ENCODE measurements around the gene MEF2D.

The MEF2D gene

GRCh38 chr1:156499842-156500542 lies 583 bp downstream of the MEF2D start:
- DNase-seq (ENCODE audit: low spot score), result peak; percentile 67

GRCh38 chr1:156499194-156499841 lies 1.3 kb downstream of the MEF2D start:
- no peak for DNase-seq (ENCODE audit: low spot score)

- DNase-seq (ENCODE audit: low spot score), result no peak
These were observed 2.0 kb downstream of the MEF2D start for GRCh38 chr1:156498432-156499193.

- DNase-seq (ENCODE audit: low spot score), result no peak
These were observed 2.7 kb downstream of the MEF2D start for GRCh38 chr1:156497743-156498431.

GRCh38 chr1:156497078-156497742 lies 3.4 kb downstream of the MEF2D start:
- no peak for DNase-seq (ENCODE audit: low spot score)

GRCh38 chr1:156496211-156496761 lies 4.3 kb downstream of the MEF2D start:
- peak; percentile 60 for DNase-seq (ENCODE audit: low spot score)

- DNase-seq (ENCODE audit: low spot score), result no peak
These were observed 5.0 kb downstream of the MEF2D start for GRCh38 chr1:156495401-156496140.

- no peak for DNase-seq (ENCODE audit: low spot score)
These were observed 6.2 kb downstream of the MEF2D start for GRCh38 chr1:156494309-156494895.

GRCh38 chr1:156493742-156494141 lies 6.8 kb downstream of the MEF2D start:
- DNase-seq (ENCODE audit: low spot score), result no peak

- peak; percentile 80 for DNase-seq (ENCODE audit: low spot score)
These were observed 7.4 kb downstream of the MEF2D start for GRCh38 chr1:156493154-156493631.

- DNase-seq (ENCODE audit: low spot score), result no peak
These were observed 7.9 kb downstream of the MEF2D start for GRCh38 chr1:156492591-156493080.

- DNase-seq (ENCODE audit: low spot score), result no peak
These were observed 8.5 kb downstream of the MEF2D start for GRCh38 chr1:156492013-156492590.

GRCh38 chr1:156491151-156491949 lies 9.2 kb downstream of the MEF2D start:
- no peak for DNase-seq (ENCODE audit: low spot score)

GRCh38 chr1:156490401-156491032 lies 10.1 kb downstream of the MEF2D start:
- peak; percentile 62 for DNase-seq (ENCODE audit: low spot score)

- DNase-seq (ENCODE audit: low spot score), result no peak
These were observed 10.7 kb downstream of the MEF2D start for GRCh38 chr1:156489935-156490293.

GRCh38 chr1:156489166-156489934 lies 11.2 kb downstream of the MEF2D start:
- DNase-seq (ENCODE audit: low spot score), result peak; percentile 95

GRCh38 chr1:156488566-156489165 lies 11.9 kb downstream of the MEF2D start:
- DNase-seq (ENCODE audit: low spot score), result no peak
